ENCODE data around the gene FAM13A. TPM values are rescaled to one million over a fixed set of nuclear protein-coding genes. Genes with fewer than 3 reads are reported as not detected.

The FAM13A gene
- total RNA-seq, 1 experiment from 2014 or later = 60.3 TPM

DNA sequence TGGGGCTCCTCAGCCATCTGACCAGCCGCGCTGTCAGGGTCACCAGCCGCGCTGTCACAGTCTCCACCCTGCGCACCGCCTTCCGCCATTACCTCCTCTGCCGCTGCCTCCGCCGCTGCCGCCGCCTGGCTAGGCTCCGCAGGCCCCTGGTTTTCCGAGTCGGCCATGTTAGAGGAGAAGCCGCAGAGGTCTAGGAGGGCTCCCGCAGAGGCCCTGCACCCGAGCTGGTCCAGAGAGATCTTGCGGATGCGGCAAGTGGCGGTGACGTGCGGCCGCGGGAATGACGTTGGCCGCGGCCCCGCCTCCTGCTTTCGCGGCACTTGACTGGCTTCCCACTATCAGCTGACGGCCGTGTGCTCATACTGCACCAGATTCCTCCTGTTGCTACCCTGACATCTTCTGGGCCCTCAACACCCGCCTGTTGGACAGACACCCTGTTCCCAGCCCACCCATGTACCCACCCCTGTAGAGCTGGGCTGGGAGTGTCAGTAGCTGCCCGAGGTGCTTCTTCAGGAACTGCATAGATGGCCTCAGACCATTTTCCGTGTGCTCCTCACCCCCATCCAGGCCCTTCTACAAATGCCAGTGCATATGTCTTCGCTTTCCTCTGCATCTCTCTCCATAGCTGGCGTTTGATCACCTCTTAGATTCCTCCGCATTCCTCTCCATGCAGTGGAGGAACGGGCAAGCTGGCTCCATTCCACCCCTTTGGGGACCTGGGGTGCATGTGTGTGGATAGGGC, 359.2 kb downstream of the FAM13A start, which contains the start of gene NAP1L5:
TSS of gene NAP1L5 (minus strand) at position 242 of the 742 bp plus-strand sequence. CDS start at position 167, 75 bp downstream.
- H3K27me3 ChIP-seq = no peaks in the 10 kb centered on the region
- peak within 1 kb of the TSS; percentile 29; the same call in 1 of the 2 replicates for H3K27ac ChIP-seq
- H3K36me3 ChIP-seq = no peaks in the 10 kb centered on the region
- H3K4me1 ChIP-seq = peaks cover 3% of the 10 kb centered on the region; the same call in 1 of the 2 replicates
- H3K9me3 ChIP-seq (replicated peaks) = no peaks in the 10 kb centered on the region
- peak within 1 kb of the TSS; percentile 71 for H3K4me3 ChIP-seq
- DNase-seq = peak; percentile 68 to 74

DNA sequence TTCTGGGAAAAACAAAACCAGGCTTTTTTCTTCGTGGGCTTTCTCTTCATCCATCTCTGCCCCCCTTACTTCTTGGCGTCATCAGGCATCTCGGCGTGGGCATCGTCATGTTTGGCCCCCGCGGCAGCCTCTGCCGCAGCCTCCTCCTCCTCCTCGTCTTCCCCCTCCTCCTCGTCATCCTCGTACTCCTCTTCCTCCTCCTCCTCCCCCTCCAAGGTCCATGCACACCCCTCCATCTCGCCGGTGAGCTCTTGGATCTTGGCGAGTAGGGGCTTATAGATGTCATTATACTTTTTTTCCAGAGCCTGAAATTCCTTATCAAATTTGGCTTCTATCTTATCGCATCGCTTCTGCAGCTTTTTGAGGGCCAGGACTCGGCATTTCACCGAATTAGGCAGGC, 359.8 kb downstream of the FAM13A start:
- no peaks in the 10 kb centered on the region for H3K36me3 ChIP-seq
- peak overlapping the region; percentile 71 for H3K4me3 ChIP-seq
- H3K9me3 ChIP-seq (replicated peaks) = no peaks in the 10 kb centered on the region
- peak overlapping the region; percentile 29; the same call in 1 of the 2 replicates for H3K27ac ChIP-seq
- H3K4me1 ChIP-seq = peaks cover 3% of the 10 kb centered on the region; the same call in 1 of the 2 replicates
- peak; percentile 15 to 19 for DNase-seq
- H3K27me3 ChIP-seq = no peaks in the 10 kb centered on the region

GRCh38 chr4:88696630-88697029, 360.4 kb downstream of the FAM13A start:
- H3K4me1 ChIP-seq = peaks cover 3% of the 10 kb centered on the region; the same call in 1 of the 2 replicates
- no peaks in the 10 kb centered on the region for H3K36me3 ChIP-seq
- no peak overlapping the region for H3K27ac ChIP-seq
- H3K4me3 ChIP-seq = peak overlapping the region; percentile 71
- DNase-seq = no peak
- H3K9me3 ChIP-seq (replicated peaks) = no peaks in the 10 kb centered on the region
- H3K27me3 ChIP-seq = no peaks in the 10 kb centered on the region

- DNase-seq = no peak
- no peak overlapping the region for H3K4me3 ChIP-seq
- no peaks in the 10 kb centered on the region for H3K9me3 ChIP-seq (replicated peaks)
- H3K36me3 ChIP-seq = 0 out of 2 replicates have a peak, but pooled peaks cover 1% of the 10 kb centered on the region
- H3K27me3 ChIP-seq = no peaks in the 10 kb centered on the region
- H3K27ac ChIP-seq = no peak overlapping the region
- H3K4me1 ChIP-seq = peaks cover 3% of the 10 kb centered on the region; the same call in 1 of the 2 replicates
Observed at GRCh38 chr4:88693792-88694191, 363.2 kb downstream of the FAM13A start.

- Histone ChIP-seq H3K9me3 (replicated peaks) (no peaks in the 10 kb centered on the region), H3K36me3 (peaks cover 15% of the 10 kb centered on the region), H3K27me3 (no peaks in the 10 kb centered on the region), H3K4me3 (no peak overlapping the region), H3K27ac (no peak overlapping the region), H3K4me1 (no peaks in the 10 kb centered on the region)
- no peak for DNase-seq
Observed at GRCh38 chr4:88690355-88690754, 366.6 kb downstream of the FAM13A start.

DNA sequence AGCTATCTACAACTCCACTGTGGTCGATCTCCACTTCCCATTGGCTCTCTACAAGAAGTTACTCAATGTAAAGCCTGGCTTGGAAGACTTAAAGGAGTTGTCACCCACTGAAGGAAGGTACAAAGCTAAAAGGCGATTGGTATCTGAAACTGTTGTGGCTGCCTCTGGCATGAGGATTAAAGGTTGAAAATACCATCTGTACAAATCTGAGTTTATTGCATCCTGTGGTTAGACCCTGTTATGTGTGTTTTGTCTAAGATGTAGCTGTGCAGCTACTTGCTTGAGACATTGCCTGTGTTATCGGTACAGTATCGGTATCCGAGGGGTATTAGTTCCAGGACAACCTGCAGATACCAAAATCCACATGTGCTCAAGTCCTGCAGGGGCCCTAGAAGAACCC, 375.8 kb downstream of the FAM13A start:
- peaks cover 36% of the 10 kb centered on the region for H3K36me3 ChIP-seq
- no peaks in the 10 kb centered on the region for H3K4me1 ChIP-seq
- no peak overlapping the region for H3K4me3 ChIP-seq
- no peak overlapping the region for H3K27ac ChIP-seq
- no peaks in the 10 kb centered on the region for H3K27me3 ChIP-seq
- no peak for DNase-seq
- H3K9me3 ChIP-seq (replicated peaks) = no peaks in the 10 kb centered on the region

Other genes with a start within 250 kb of the FAM13A start
- 34.6 and 36.4 TPM in 2 replicates for gene TIGD2, start 54.3 kb upstream of the FAM13A start, total RNA-seq (2014; rRNA removed; shearing (Covaris generic))